ENCODE measurements around the gene CYP19A1.

CYP19A1 gene

GRCh38 chr15:51356983-51357382 lies 18.6 kb upstream of the CYP19A1 start:
- no peak for DNase-seq

GRCh38 chr15:51356147-51356546 lies 17.8 kb upstream of the CYP19A1 start:
- no peak for DNase-seq

- no peak for DNase-seq
Measured at GRCh38 chr15:51355096-51355495, 16.7 kb upstream of the CYP19A1 start.

DNA sequence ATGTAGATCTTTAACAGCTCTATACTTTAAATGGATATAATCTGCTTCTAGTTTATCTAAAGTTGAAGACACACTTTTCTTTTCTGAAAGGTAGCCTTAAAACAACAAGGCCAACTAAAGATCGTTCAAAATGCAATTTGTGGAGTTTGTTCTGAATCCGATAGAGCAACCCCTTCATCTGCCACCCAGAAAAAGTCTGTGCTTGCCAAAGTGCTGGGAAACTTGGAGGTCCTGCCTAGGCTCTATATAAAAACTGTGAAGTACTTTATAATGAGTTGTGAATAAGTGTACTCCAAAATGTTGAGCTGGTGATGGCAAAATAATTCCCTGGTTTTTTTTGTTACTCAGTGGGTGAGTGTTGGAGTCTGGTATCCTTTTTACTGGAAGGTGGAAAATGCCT lies 15.6 kb upstream of the CYP19A1 start:
- no peak for DNase-seq

GRCh38 chr15:51350723-51351122 lies 12.3 kb upstream of the CYP19A1 start:
- no peak for DNase-seq

- no peak for DNase-seq
Measured at GRCh38 chr15:51349156-51349844, 10.9 kb upstream of the CYP19A1 start.

DNA sequence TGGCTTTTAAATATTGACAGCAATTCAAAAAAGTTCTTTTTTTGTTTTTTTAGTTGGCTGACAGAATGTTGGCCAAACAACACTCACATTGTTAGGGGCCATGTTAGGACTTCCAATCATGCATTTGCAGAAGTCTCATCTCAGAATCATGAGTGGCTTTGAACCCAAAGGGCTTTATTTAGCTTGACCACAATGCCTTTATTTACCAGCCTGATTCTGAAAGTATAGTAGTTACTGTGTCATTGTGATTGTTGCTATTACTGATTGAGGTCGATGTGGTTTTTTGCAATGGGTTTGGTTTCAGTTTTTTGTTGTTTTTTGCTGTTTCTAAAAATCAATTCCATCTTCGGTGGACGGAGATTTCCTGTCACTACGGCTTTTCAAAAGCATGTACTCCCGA lies 10.3 kb upstream of the CYP19A1 start:
- no peak for DNase-seq

- DNase-seq, result no peak
Measured at GRCh38 chr15:51346136-51346535, 7.7 kb upstream of the CYP19A1 start.

GRCh38 chr15:51343466-51343865 lies 5.1 kb upstream of the CYP19A1 start:
- no peak for DNase-seq

- no peak for DNase-seq
Measured at GRCh38 chr15:51342227-51342999, 4.0 kb upstream of the CYP19A1 start.

GRCh38 chr15:51341366-51342226 lies 3.2 kb upstream of the CYP19A1 start, which contains the start of gene GLDN:
TSS of gene GLDN (plus strand) at chr15:51341655. CDS start at chr15:51341685, 30 bp downstream.
- no peak for DNase-seq

DNA sequence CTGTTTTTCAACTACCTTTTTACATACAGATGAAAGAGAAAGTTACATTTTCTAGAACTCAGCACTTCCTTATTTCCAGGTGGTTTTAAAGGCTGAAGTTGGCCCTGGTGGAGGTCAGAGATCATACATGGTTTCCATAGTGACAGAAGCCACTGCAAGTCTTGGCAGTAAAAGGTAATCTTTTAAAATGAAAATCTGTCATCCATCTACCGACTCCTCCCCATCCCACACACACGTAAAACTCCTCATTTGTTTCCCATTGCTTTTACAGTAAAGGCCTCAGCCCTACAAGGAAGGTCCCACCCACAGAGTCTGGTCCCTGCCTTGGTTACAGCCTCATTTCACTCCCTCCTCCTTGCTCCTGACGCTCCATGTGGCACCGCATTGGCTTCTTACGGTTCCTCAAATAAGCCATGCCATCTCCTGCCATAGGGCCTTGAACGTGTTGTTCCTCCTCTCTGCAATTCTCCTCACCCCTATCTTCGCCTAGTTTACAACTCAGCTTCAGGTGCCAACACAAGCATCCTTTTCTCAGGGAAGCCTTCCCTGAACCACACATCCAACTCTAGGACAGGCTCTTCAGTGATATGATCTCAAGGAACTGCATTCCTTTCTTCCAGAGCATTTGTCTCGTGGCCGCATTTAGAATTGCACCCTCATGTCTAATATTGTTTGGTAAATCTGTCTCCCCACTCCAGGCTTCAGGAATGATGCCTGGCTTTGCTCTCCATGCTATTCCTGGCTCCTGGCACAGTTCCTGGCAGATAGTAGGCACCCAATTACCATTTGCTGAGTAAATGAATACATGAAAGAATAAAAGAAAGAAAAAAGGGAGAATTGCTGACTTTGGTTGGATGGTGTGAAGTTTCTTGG lies 2.6 kb downstream of the CYP19A1 start:
- DNase-seq, result no peak

DNA sequence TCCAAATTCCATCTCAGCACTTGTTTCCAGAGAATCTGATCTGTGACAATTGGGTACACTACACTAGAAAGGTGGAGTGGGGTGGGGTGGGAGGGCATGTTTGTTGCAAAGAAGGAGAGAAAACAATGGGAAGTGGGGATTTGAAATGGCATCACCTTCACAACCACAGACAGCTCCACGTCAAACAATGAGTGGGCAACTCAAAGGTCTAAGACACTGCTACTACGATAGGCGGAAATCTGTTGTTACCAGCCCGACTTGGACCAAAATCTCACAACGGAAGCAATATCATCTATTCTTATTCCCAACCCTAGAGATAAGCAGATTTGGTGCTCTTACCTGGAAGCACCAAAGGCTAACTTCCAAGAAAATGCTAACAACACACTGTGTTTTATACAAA lies 3.3 kb downstream of the CYP19A1 start:
- DNase-seq, result no peak

GRCh38 chr15:51334011-51334451 lies 4.4 kb downstream of the CYP19A1 start:
- DNase-seq, result no peak

DNA sequence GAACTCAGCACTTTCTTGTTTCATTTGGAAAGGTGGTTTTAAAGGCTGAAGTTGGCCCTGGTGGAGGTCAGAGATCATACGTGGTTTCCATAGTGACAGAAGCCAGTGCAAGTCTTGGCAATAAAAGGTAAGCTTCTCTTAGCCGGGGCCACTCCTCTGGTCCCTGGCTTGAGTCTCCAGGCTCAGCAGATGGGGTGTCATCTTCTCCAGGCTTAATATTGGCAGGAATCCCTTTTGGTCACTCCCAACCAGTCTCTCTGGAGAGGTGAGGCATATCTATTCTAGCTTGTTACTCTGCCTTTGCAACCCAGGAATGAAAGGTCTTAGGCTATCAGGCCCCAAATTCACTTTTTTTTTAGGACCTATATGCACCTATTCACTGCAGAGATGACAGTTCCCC lies 4.8 kb downstream of the CYP19A1 start:
- no peak for DNase-seq

- DNase-seq, result no peak
Measured at GRCh38 chr15:51332206-51333147, 5.9 kb downstream of the CYP19A1 start.

GRCh38 chr15:51331141-51331540 lies 7.3 kb downstream of the CYP19A1 start:
- no peak for DNase-seq

- DNase-seq, result no peak
Measured at GRCh38 chr15:51328926-51329325, 9.5 kb downstream of the CYP19A1 start.

DNA sequence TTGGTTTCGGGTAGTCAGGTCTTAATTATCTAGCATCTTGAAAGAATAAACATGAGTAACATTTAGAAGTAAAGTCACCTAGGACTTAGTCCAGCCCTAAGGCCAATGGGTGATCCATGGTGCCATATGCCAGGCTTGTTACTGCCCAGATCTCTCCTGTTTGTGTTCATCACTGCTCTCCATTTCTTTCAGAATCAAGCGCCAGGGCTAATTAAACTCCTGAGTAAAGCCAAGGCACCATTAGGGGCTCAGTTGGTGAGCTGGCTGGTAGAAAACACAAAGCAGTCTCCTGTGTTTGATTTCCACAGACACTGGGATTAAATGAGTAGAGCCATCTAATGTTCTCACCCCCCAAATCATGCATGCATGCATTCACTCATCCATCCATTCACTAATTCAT lies 11.3 kb downstream of the CYP19A1 start:
- DNase-seq, result no peak

GRCh38 chr15:51325167-51325566 lies 13.2 kb downstream of the CYP19A1 start:
- no peak for DNase-seq

- no peak for DNase-seq
Measured at GRCh38 chr15:51323749-51324148, 14.6 kb downstream of the CYP19A1 start.
